Measurements from ENCODE around the gene TMEM14C. TPM values are rescaled to one million over a fixed set of nuclear protein-coding genes. Genes with fewer than 3 reads are reported as not detected.

The TMEM14C gene
- total and polyA plus RNA-seq, 2 donors (not counting 3 experiments of a cell fraction or from before 2014, with no cell fraction given), result 89.3 to 146 TPM

GRCh38 chr6:10685092-10685915 lies 37.6 kb upstream of the TMEM14C start:
- Histone ChIP-seq H3K4me1 (ENCODE audit: control insufficient read depth, extremely low read depth, insufficient read depth, low read length) (no peaks in the 10 kb centered on the region), H3K36me3 (ENCODE audit: control insufficient read depth in 2 of 2, extremely low read depth in 1 of 2, insufficient read depth in 2 of 2, low read length in 2 of 2) (no peaks in the 10 kb centered on the region), H3K79me2 (ENCODE audit: control insufficient read depth, insufficient read depth, low read length) (no peaks in the 10 kb centered on the region), H4K20me1 (replicated peaks; ENCODE audit: control insufficient read depth, extremely low read depth, insufficient read depth, low read length) (no peaks in the 10 kb centered on the region), H3K4me2 (ENCODE audit: insufficient read depth, low read length) (no peak overlapping the region), H3K9ac (replicated peaks; ENCODE audit: extremely low read depth, insufficient read depth, low read length) (no peak overlapping the region), H3K4me3 (replicated peaks in 1 of 3; ENCODE audit: insufficient read depth in 1 of 3, low read depth in 1 of 3, low read length in 3 of 3) (no peak overlapping the region), H3K9me1 (replicated peaks; ENCODE audit: control insufficient read depth, extremely low read depth, insufficient read depth, low read length) (no peaks in the 10 kb centered on the region), H3K27me3 (ENCODE audit: control insufficient read depth in 2 of 2, insufficient read depth in 2 of 2, low read length in 2 of 2) (peaks cover 6 to 22% of the 10 kb centered on the region in 2 experiments), H3K9me3 (replicated peaks; ENCODE audit: control insufficient read depth, insufficient read depth, low read length) (no peaks in the 10 kb centered on the region), H3K27ac (ENCODE audit: insufficient read depth, low read depth, low read length) (no peak overlapping the region), H2AFZ (ENCODE audit: low read depth, low read length) (no peak overlapping the region)
- TF ChIP-seq FOS (IDR thresholded peaks at IDR 0.05; ENCODE audit: borderline replicate concordance, insufficient read depth, low read length), result no peak
- TF ChIP-seq EZH2 (IDR thresholded peaks at IDR 0.05; ENCODE audit: borderline replicate concordance, low read depth, low read length, severe bottlenecking), result no peak
- TF ChIP-seq JUN (IDR thresholded peaks at IDR 0.05; ENCODE audit: borderline replicate concordance, insufficient read depth, insufficient read length, low read depth), result no peak
- TF ChIP-seq POLR2A (IDR thresholded peaks at IDR 0.05; ENCODE audit: low read depth, low read length), result no peak
- no peak for TF ChIP-seq MAX (IDR thresholded peaks at IDR 0.05; ENCODE audit: insufficient read depth, insufficient read length)
- TF ChIP-seq CTCF (IDR thresholded peaks at IDR 0.05; ENCODE audit: extremely low read depth in 1 of 2, insufficient read depth in 1 of 2, low read depth in 1 of 2, low read length in 2 of 2), result no peak
- dilution Hi-C loops (cut with MboI; ENCODE audit: extremely low pct_ligation_motif_present, low sequenced_read_pairs), result no loop called here
- POLR2A ChIA-PET, result no interaction called here
- FAIRE-seq (no peak), DNase-seq (ENCODE audit: low read depth, low spot score) (no peak)
- CTCF ChIA-PET, result interaction anchor here (1.1 kb wide), 1 partner anchor 10 kb away, joined by 3 read pairs; the partner anchor contains the start of gene PAK1IP1
- no TSS peak for BruUV-seq (replicated peaks)
- intact Hi-C loops (cut with micrococcal nuclease), result no loop called here

Data from endothelial cell of umbilical vein (primary cell).